ENCODE measurements around the gene RSRC1. TPM values are rescaled to one million over a fixed set of nuclear protein-coding genes. Genes with fewer than 3 reads are reported as not detected.

The RSRC1 gene
- total and polyA plus RNA-seq, 2 of the 8 experiments (the other 6 are each of a cell fraction or from before 2014, with no cell fraction given): 2.0 to 27.9 TPM

DNA sequence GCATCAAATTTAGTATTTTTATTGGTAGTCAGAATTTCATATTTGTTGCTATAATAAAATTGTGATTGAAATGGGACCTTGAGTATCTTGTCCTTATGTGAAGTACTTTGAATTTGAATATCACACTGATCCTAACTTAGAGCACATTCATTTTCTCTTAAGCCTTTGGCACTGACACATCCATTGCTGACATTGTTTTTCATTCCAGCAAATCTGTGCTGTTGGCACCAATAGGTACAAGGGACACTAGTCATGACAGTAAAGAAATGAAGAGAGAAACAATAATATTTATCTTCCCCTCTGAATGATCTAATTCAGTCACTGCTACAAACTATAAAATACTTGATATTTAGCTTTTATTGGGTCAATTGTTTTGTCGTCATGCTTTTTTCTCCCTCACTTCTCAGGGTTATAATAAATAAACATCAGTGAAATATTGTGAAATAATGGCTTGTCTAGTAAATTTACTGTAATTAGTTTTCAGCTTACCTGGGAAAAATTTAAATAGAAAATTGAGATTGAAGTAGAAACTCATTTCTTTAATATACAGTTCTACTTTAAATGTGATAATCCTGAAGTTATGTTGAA, 294.3 kb downstream of the RSRC1 start:
- Histone ChIP-seq H3K36me3 (ENCODE audit: control insufficient read depth in 2 of 4, insufficient read depth in 4 of 4, low read length in 3 of 4) (no peaks in the 10 kb centered on the region), H3K14ac (ENCODE audit: insufficient read length) (no peak overlapping the region), H3K4me3 (ENCODE audit: extremely low read depth in 1 of 4, insufficient read depth in 2 of 4, low read depth in 3 of 4, low read length in 4 of 4) (no peak overlapping the region), H2BK15ac (ENCODE audit: low read length) (no peak overlapping the region), H3K27me3 (replicated peaks in 1 of 4; ENCODE audit: control insufficient read depth in 3 of 4, extremely low read depth in 1 of 4, insufficient read depth in 3 of 4, low read length in 3 of 4) (no peaks in the 10 kb centered on the region), H3K56ac (replicated peaks; ENCODE audit: insufficient read length, low read depth, low read length) (no peak overlapping the region), H2BK20ac (ENCODE audit: low read length) (no peak overlapping the region), H4K8ac (ENCODE audit: extremely low read depth, insufficient read depth, low read length) (no peak overlapping the region), H3K79me1 (ENCODE audit: low read depth, low read length) (no peaks in the 10 kb centered on the region), H3K79me2 (ENCODE audit: control insufficient read depth in 1 of 2, insufficient read depth in 2 of 2, low read length in 2 of 2) (no peaks in the 10 kb centered on the region), H2BK5ac (ENCODE audit: low read depth, low read length) (no peak overlapping the region), H3K4me1 (replicated peaks in 1 of 4; ENCODE audit: control insufficient read depth in 3 of 4, insufficient read depth in 4 of 4, low read length in 3 of 4) (no peaks in the 10 kb centered on the region), H4K20me1 (replicated peaks in 1 of 2; ENCODE audit: control insufficient read depth in 1 of 2, insufficient read depth in 2 of 2, low read length in 2 of 2) (no peaks in the 10 kb centered on the region), H3K23me2 (ENCODE audit: low read depth, low read length) (no peaks in the 10 kb centered on the region), H3K4ac (replicated peaks; ENCODE audit: insufficient read length, low read depth, low read length) (no peak overlapping the region), H2BK120ac (replicated peaks; ENCODE audit: low read depth, low read length) (no peak overlapping the region), H4K91ac (replicated peaks; ENCODE audit: insufficient read length, low read length) (no peak overlapping the region), H2AFZ (ENCODE audit: low read length) (no peak overlapping the region), H3K23ac (ENCODE audit: insufficient read length) (no peak overlapping the region), H2AK5ac (ENCODE audit: low read depth, low read length) (no peak overlapping the region), H3K27ac (ENCODE audit: low read depth, low read length) (no peak overlapping the region), H3K18ac (ENCODE audit: extremely low read depth, low read length) (no peak overlapping the region), H3K9me3 (ENCODE audit: insufficient read depth in 2 of 2, low read depth in 1 of 2, low read length in 1 of 2) (no peaks in the 10 kb centered on the region), H3K4me2 (ENCODE audit: insufficient read depth in 1 of 2, low read depth in 2 of 2, low read length in 2 of 2) (no peak overlapping the region), H2BK12ac (ENCODE audit: low read depth, low read length) (no peak overlapping the region), H3K9ac (replicated peaks in 1 of 4; ENCODE audit: extremely low read depth in 1 of 4, low read depth in 3 of 4, low read length in 3 of 4) (no peak overlapping the region), H4K5ac (ENCODE audit: insufficient read length, low read depth, low read length) (no peak overlapping the region)
- FAIRE-seq (no peak), DNase-seq (ENCODE audit: low read depth in 1 of 2, low spot score in 2 of 2) (no peak)
- ChIA-PET CTCF (ENCODE audit: partially characterized antibody) (no interaction called here), POLR2A (ENCODE audit: partially characterized antibody) (no interaction called here)
- 71% methylated on average over 1 of the region's 1 CpG; no CpG with 5 or more reads in 1 of the 2 experiments for WGBS, 2 experiments (ENCODE audit: extremely low coverage in 1 of 2, insufficient coverage in 1 of 2, insufficient read length in 1 of 2, insufficient replicate concordance in 2 of 2, low coverage in 1 of 2, low lambda C conversion rate in 2 of 2, missing lambda C conversion rate in 1 of 2)
- TF ChIP-seq POLR2AphosphoS5 (IDR thresholded peaks at IDR 0.05; ENCODE audit: low read depth, low read length): no peak
- TF ChIP-seq RNF2 (IDR thresholded peaks at IDR 0.05; ENCODE audit: borderline replicate concordance, low read depth, low read length, missing control alignments, poor library complexity, severe bottlenecking): no peak
- no peak for TF ChIP-seq CTBP2 (IDR thresholded peaks at IDR 0.05; ENCODE audit: borderline replicate concordance, insufficient read depth, insufficient read length, low read length)
- TF ChIP-seq PHF8 (conservative IDR thresholded peaks at IDR 0.05; ENCODE audit: low read depth, low read length): no peak
- no peak for TF ChIP-seq SIN3A (conservative IDR thresholded peaks at IDR 0.05 in 1 of 2, IDR thresholded peaks at IDR 0.05 in 1 of 2; ENCODE audit: low read depth in 1 of 2, low read length in 2 of 2)
- no peak for TF ChIP-seq TCF12 (IDR thresholded peaks at IDR 0.05; ENCODE audit: low read depth, low read length)
- TF ChIP-seq TAF7 (optimal IDR thresholded peaks at IDR 0.05; ENCODE audit: borderline replicate concordance, low read depth, low read length): no peak
- TF ChIP-seq MAFK (IDR thresholded peaks at IDR 0.05; ENCODE audit: low read depth, low read length): no peak
- TF ChIP-seq SAP30 (IDR thresholded peaks at IDR 0.05; ENCODE audit: insufficient read depth, insufficient replicate concordance, low read length): no peak
- TF ChIP-seq KDM1A (IDR thresholded peaks at IDR 0.05; ENCODE audit: borderline replicate concordance, low read length): no peak
- TF ChIP-seq SIRT6 (IDR thresholded peaks at IDR 0.05; ENCODE audit: low read length): no peak
- TF ChIP-seq FOSL1 (IDR thresholded peaks at IDR 0.05; ENCODE audit: insufficient read depth, low read depth, low read length): no peak

Data from H1 (cell line).